Amniotic epithelial cell (primary cell): ENCODE data around the gene MTX3.

Source experiments
- DNase-seq: peaks from one replicate; pipeline ENCODE4 v3.0.0-alpha.2; 2010; ENCODE audit warnings: low read depth

Gene MTX3

DNA sequence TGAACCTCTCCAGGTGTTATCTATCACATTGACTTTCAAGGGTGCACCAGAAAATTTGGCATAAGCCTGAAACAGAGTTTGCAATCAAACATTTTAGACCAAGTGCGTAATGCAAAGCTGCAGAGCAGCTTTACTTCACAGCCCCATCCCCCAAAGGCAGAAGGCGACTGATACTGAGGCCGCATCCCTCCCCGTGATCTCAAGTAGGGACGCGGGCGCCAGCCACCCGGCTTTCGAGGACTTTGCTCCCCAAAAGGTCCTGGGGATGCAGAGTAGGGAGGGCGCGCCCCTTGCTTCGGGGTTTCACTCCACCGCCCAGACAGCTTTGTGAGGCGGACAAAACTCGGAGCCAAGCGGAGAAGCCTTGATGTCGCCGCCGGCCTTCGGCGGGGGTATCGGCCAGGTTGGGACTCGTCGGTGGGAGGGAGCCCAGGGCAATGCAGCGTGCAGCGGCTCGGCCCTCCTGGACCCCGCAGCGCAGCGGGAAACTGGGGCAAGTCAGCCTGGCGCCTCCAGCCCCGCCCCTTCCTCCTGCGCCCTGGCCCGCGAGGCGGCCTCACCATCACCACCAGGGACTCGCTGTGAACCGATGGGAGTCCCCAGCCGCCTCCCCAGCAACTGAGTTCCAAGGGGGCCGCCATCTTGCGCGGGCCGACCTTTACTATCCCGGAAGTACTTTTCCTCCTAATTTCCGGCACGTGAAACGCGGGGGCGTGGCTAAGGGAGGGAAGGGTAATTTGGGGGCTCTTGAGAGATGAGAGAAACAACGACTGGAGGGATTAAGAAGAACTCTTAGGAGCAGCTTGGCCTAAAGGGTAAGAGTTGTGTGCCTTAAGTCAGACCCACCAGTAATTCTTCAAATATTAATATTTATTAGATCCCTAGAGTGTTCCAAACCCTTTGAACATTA lies at the start of gene MTX3:
Gene MTX3 (minus strand): TSS at position 665 of the 910 bp plus-strand sequence. CDS start 24 bp downstream, at position 641.
- peak; percentile 79 for DNase-seq

- no peak for DNase-seq
Observed at GRCh38 chr5:80039650-80040049, 48.6 kb upstream of the MTX3 start.

DNA sequence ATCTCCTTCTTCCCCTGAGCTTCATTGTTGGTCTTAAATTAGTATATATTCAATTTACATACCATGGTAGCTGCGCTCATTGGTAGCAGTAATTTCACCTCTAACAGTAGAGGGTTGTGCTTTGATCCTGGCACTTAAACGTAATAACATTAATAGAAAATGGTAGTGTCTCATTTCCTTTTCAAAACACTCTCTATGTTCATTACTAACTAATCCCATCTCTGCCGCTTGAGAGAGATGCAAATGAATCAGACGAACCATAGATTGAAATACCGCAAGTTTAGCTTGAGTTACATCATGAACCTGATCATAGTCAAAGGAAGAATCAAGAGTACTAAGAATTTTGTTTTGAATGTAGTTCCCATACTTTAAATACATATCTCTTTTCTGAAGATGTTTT lies 46.3 kb upstream of the MTX3 start:
- no peak for DNase-seq

DNA sequence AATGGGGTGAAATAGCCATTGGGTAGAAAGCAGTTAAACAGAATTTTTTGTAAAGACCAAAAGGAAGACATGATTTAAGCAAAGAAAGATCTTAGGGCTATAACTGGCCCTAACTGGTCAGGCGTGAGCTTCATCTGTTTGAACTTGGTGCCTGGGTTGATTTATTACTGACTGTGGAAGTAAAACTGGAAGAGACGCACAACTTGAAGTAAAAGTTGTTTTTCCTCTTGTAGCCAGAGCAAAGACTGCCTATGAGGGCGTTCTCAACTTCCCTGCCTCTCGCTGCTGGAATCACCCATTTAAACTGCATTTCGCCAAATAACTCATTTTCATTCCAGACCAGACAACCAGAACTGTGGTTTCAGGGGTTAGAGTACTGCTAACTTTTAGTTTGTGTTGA lies 45.6 kb upstream of the MTX3 start:
- DNase-seq, result no peak

- DNase-seq, result no peak
Observed at GRCh38 chr5:80035839-80036238, 44.8 kb upstream of the MTX3 start.

- no peak for DNase-seq
Observed at GRCh38 chr5:80034962-80035821, 44.1 kb upstream of the MTX3 start, which contains the start of gene THBS4. Gene THBS4 (plus strand): TSS chr5:80035348. CDS start chr5:80035538, 190 bp downstream.

DNA sequence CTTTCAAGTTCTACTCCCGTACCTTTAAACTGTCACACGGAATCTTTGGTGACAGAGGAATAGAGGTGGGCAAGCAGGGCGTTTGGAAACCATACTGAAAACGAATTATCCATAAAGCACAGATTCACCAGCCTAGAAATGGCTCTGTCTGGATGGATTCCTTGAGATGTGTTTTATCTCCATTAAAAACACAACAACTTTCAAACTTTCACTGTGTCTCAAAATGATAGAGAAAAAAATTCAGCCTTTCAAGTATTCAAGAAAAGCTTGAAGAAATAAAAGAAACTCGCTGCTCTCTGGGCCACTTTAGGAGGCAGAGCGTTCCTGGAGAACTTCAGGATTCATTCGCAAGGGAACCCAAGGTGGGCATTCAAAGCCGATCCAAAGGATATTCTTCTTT lies 43.5 kb upstream of the MTX3 start:
- no peak for DNase-seq

- no peak for DNase-seq
Observed at GRCh38 chr5:80033513-80033912, 42.5 kb upstream of the MTX3 start.

DNA sequence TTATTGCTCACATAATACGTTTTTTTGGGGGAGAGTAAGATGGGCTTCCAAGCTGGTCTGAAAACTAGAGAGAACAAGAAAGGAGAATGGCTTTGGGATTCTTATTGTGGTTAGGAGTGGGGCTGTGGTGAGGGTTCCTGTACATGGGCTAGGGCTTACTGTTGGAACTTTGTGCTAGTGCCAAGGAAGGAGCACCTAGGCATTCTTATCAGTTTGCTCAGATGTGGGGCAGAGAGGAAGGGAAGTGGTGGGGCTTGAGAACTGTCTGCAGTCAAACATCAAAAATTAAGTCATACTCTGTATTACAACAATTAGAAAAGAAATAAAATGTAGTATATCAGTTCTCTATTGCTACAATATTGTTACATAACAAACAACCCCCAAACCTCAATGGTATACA lies 40.0 kb upstream of the MTX3 start:
- no peak for DNase-seq

DNA sequence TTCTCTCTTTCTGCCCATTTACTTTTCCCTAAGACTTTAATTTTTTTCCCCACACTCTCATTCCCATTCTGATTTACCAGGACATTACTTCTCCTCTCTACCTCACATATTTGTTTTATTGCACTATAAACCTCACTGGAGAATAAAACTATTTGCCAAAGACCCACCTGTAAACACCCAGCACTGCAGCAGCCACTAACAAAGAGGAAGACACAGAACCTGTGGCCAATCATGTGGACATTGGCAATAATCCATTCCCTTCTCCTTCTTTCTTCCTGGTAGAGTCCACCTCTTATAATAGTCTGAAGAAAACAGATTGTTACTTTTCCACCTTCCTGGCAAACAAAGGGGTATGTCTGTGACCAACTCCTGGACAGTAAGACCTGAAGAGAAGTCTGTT lies 35.8 kb upstream of the MTX3 start:
- DNase-seq, result no peak

- no peak for DNase-seq
Observed at GRCh38 chr5:80025069-80025468, 34.0 kb upstream of the MTX3 start.

DNA sequence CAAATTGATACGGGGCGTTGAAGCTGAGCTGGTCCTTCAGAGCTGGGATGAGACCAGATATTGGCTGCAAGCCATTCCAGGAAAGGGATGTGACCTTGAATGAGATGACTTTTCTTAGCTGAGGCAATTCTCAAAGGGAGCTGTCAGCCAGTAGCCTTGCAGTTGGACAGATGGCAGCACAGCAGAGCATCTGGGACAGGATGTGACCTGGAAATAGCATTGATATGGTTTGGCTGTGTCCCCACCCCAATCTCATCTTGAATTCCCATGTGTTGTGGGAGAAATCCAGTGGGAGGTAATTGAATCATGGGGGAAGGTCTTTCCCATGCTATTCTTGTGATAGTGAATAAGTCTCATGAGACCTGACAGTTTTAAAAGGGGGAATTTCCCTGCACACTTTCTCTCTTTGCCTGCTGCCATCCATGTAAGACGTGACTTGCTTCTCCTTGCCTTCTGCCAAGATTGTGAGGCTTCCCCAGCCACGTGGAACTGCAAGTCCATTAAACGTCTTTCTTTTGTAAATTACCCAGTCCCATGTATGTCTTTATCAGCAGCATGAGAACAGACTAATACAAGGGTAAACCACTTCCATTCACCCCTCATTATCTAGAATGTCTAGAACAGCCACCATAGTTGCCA lies 19.8 kb upstream of the MTX3 start:
- DNase-seq, result no peak

- no peak for DNase-seq
Observed at GRCh38 chr5:80008995-80009765, 18.1 kb upstream of the MTX3 start.

- DNase-seq, result no peak
Observed at GRCh38 chr5:80002677-80003076, 11.6 kb upstream of the MTX3 start.

DNA sequence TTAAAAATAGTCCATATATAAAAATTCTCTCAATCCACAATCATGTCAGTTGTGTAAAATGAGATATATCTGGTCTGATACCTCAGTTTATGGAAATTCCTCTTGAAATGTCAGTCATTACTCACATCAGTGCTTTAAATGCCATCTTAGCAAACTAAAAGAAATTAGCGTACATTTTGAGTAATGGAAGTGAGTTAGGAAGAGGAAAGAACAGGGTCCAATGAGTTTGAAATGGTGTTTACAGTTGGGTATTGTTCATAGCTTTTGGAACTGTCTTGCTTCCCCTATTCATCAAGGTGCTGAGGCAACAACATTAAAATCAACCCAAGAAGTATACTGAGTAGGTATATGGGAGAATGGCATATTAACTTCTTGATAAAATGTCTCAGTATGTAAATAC lies 8.7 kb upstream of the MTX3 start:
- DNase-seq, result no peak

DNA sequence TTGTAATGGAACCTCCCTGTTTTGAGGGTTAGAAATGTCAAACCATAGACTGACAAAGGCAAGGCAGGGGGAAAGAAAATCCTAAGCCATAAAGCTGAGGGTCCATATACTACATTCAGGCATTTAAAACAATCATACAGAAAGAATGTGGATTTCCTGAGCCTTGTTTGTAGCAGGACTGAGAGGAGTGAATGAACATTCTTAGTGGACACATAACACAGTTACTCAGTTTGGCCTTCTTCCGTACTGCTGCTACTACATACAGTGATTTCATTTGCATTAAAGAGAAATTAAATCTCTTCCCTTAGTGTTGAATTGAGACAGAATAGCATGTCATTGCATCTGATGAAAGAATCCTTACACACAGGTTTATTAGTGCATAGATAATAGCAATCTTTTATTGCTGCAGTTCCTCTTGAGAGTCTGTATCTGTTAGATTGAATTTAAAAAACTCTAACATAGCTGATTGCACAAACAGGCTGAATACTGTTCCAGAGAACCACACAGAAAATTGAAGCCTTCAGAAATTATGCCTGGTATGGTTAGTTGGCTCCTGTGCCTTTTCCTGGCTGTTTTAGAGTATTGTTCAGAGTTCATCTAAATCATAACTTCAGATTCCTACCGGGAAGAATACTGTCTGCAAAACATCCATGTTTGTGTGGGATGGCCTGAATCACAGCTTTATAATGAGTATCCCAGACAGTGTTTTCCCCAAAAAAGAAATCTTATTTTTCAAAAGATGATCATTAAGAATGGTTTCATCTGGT lies 2.0 kb upstream of the MTX3 start:
- no peak for DNase-seq

- DNase-seq, result peak; percentile 36
Observed at GRCh38 chr5:79990205-79990597, 861 bp downstream of the MTX3 start.

GRCh38 chr5:79986260-79986659 lies 4.8 kb downstream of the MTX3 start:
- DNase-seq, result no peak

- no peak for DNase-seq
Observed at GRCh38 chr5:79985288-79985687, 5.8 kb downstream of the MTX3 start.

GRCh38 chr5:79984363-79984762 lies 6.7 kb downstream of the MTX3 start:
- no peak for DNase-seq

DNA sequence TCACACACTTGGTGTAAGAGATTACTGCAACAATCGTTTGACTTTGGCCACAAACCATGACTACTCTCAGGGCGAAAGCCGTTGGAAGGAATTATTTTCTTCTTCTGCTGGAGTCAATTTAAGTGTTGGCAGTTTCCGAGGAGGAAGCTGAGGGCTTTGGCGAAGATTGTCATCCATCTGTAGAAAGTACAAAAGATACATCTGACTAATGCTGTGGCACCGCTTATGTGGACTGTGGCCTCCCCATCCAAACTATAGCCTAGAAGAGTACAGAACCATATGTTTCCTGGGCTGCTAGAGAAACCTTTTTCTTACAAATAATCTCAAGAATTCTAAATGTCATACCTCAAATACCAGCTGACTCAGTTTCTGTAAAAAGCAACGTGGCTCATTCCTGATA lies 7.4 kb downstream of the MTX3 start:
- no peak for DNase-seq
